Right hindlimb (tissue), 1 donor: ENCODE measurements around the gene BFSP2.

ENCODE experiments used
- DNase-seq: peaks from one replicate; pipeline ENCODE4 v3.0.0-alpha.2; 2018

The BFSP2 gene

DNA sequence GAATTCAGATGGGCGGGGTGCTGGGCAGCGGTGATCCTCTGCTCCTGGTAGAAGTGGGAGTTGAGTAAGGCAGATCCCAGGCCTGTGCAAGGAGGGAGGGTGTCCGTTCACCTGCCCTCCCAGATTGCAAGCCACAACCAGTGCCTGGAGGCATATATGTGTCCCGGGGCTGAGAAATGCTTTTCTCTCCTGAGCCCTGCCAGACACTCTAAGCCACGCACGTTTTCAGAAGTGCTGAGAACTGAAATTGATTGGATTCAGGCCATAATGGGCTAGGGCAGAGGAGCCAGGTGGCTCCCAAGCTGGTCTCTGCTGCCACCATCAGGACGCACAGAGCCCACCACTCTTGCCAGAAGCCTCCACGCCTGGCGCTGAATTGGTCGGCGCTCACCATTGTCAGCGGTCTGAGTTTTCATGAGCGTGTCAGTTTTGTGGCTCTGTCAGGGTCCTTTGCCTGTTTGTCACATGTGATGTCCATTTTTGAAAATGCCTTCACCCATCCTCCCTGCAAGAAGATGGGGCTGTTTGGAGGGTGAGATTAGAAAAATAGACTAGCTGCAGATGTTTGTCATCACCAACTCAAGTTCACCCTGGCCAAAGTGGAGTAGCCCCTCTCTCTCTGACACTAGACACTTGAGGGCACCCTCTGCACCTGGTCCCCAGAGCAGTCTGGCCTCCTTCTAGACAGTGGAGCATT, 15.4 kb upstream of the BFSP2 start:
- DNase-seq: peak; percentile 76

DNA sequence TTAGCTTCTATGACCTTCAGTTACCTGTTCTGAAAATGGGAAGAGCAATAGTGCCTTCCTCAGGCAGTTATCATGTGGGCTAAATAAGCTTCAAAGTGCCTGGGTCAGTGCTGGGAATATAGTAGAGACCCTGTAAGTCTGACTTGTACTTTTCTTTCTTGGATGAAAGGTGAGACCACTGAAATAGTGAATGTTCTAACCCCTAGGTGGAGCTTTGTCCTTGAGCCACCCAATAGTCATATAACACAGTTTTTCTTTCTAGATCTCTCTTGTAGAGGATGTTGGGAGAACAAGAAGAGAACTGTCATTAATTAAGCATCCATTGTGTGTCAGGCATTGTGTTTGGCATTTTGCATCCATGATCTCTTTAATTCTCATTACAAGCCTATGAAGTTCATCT, 13.0 kb upstream of the BFSP2 start:
- DNase-seq: no peak

GRCh38 chr3:133387341-133387740, 12.5 kb upstream of the BFSP2 start:
- DNase-seq: no peak

- DNase-seq: no peak
These were observed 11.0 kb upstream of the BFSP2 start for GRCh38 chr3:133388696-133389395.

DNA sequence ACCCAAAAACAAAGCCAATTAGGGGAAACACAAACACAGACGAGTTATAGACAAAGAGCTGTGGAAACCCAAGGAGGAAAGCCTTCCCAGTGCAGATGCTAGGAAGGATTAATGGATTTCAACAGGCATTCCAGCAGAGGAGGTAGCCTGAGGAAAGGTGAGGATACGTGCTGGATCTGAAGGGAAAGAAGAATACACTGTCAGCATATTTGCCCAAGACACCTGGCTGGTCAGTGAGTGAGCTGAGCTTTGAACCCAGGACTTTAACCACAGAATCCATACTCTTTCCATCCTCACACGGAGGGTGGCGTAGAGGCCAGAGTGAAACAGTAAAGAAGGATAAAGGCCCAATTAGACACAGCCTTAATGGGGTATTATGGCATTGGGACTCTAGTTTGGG, 9.1 kb upstream of the BFSP2 start:
- DNase-seq: no peak

GRCh38 chr3:133393204-133393603, 6.7 kb upstream of the BFSP2 start:
- no peak for DNase-seq

DNA sequence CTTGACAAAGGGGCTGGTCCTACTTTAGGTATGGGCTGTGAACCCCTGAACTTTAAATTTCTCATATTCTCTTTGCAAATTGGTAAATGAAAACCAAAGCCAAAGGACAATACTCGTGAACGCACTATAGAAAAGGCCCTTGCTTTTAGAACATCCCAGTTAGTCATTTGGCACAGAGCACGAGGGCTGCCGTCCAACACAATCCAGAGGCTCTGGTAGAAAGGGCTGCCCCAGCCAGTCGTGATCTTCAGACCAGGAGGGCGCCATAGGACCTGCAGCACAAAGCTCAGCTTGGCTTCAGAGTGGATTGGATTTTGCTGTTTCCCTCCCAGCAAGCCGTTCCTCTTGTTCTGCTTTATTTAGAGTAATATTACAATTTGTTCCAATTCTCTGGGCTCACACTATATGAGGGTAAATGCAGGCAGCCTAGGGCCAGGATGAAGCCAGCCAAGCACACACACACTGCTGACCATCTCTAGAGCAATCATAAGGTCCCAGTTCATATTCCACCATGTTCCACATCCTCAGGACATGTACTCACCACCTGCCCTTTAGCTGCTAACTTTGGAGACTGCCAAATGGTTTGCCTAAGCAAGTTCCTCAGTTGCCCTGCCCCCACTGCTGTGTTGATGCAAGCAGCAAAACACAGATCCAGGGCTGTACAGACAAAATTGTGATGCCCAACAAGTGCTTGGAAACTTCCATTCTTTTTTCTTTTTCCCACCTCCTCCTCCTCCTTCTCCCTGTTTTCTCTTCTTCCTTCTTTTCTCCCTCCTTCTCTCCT, 6.0 kb upstream of the BFSP2 start:
- DNase-seq: no peak

DNA sequence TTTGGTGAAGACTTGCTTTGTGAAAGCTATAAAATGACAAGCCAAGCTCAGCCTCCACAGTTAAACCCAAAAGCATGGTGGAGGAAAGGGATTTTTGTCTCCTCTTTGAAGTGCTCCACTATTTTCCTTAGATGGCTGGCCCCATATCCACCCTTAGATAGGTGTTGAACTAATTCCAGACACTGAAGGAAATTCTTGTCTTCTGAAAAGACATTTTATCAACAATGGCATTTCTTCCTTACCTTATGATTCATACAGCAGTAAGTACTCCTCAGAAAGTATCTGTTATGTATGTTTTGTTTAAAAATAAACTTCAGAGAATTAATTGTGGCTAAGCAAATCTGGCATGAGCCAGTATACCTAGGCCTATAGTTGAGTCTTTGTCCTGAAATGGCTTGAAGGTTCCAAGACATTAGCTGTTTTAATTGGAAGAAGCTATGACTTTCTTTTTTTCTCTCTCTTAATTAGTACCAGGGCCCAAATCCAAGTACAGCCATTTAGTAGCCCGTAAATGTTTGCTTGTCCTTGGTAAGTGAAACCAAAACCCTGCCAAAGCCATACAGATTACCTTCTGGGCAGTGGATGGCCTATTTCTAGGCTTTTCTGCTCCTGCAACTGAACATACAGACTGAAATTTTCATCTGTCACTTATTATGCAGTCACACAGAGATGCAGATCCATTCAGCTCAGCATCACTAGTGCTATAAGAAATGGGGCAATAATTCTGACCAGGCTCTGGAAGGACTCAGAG, 5.1 kb upstream of the BFSP2 start:
- DNase-seq: no peak

GRCh38 chr3:133396906-133397305, 3.0 kb upstream of the BFSP2 start:
- DNase-seq: no peak

GRCh38 chr3:133401374-133402135, 1.7 kb downstream of the BFSP2 start:
- DNase-seq: peak; percentile 72

GRCh38 chr3:133404920-133405319, 5.1 kb downstream of the BFSP2 start:
- DNase-seq: no peak

DNA sequence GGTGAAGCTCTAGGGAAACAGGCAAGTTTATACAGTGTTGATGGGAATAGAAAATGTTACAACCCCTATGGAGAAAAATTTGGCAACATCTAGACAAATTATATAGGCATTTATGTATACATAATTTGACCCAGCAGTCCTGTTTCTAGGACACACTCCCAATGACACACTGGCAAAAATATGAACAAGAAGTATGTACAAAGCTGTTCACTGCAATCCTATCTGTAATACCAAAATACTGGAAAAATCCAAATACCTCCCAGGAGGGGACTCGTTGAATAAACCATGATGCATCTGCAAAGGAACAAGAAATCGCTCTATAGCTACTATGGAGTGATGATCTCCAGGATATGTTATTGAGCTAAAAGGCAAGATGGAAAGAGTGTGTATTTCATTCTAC, 8.5 kb downstream of the BFSP2 start:
- DNase-seq: no peak

- no peak for DNase-seq
These were observed 9.1 kb downstream of the BFSP2 start for GRCh38 chr3:133408961-133409360.

- no peak for DNase-seq
These were observed 10.5 kb downstream of the BFSP2 start for GRCh38 chr3:133410191-133410892.

DNA sequence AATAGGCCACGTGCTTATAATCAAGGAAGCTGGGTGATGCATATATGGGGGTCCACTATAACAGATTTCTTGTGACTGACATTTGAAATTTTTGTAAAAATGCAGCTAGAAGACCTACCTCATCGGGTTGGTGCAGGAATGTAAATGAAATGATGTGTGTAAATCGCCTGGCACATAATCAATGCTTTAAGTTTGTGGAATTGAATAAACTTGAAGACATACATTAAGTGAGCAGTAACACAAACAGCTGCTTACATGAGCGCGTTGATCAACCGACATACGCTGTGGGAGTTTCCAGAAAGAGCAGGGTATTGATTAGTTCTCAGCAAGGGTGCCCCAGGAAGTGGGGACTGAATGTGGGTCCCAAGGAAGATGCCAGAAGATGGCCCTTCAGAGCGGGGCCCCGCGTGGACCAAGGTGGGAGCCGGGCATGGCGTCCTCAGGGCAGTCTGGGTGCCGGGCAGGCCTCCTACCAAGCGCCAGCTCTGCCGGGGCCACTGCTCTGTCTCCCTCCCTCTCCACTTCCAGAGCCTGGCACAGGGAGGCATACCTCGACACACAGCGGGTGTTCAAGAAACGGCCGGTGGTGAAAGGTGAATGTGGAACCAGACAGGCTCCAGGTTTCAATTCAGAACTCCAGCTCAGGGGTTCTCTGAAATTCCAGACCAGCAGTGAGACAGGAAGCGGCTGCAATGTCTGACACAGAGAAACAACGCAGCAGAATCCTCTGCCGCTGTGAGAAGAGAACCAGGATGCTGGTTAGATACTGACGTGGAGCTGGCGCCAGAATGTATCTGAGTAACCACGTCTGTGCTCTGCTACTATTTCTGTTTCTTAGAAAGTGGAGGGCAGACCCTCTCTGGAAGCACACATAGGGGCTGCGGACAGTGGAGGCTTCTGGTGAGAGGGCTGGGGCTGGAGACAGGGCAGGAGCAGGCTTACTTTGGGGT, 12.6 kb downstream of the BFSP2 start:
- DNase-seq: no peak

GRCh38 chr3:133413161-133414020, 13.5 kb downstream of the BFSP2 start:
- no peak for DNase-seq

DNA sequence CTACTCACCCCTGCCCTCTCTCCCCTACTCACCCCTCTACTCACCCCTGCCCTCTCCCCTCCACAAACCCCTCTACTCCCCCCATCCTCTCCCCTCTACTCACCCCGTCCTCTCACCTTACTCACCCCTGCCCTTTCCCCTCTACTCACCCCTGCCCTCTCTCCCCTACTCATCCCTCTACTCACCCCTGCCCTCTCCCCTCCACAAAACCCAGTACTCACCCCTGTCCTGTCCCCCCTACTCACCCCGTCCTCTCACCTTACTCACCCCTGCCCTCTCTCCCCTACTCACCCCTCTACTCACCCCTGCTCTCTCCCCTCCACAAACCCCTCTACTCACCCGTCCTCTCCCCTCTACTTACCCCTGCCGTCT, 14.2 kb downstream of the BFSP2 start:
- no peak for DNase-seq

GRCh38 chr3:133418361-133418760, 18.5 kb downstream of the BFSP2 start:
- no peak for DNase-seq

DNA sequence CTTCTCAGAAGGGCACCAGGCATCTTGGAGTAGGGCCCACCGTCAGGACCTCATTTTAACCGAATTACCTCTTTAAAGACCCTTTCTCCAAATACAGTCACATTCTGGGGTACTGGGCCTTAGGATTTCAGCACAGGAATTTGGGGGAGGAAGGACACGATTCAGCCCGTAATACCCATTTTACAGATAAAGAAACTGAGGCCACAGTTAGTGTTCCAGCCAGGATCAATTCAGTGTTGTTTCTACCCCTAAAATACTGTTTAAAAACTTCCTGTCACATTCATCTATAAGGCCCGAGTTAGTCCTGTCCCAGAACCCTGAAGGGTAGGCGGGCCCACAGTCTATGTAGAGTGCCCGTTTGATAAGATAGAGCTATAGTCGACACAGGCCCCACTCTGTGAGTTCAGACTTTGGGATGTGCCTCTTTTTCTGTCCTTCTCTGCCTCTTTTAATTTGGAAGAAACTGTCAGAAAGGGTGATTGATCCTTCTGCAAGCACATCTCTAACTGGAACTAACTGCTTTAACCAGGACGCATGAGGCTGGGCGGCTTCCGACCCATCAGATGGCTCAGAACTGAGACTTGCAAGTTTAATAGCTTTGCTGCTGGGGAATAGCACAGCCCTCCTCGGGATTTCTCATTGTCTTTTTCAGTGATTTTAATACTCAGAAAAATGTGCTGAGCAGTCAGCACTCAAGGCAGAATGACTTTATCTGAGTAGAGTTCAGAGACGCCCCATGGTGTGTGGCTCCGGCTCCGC, 19.5 kb downstream of the BFSP2 start:
- no peak for DNase-seq
